ENCODE measurements around the gene NTRK1. TPM values are rescaled to one million over a fixed set of nuclear protein-coding genes. Genes with fewer than 3 reads are reported as not detected.

The NTRK1 gene
- total RNA-seq, 2 experiments from 2014 or later, result 4.4 to 6.1 TPM

GRCh38 chr1:156880473-156880872, 19.8 kb downstream of the NTRK1 start:
- CTCF ChIA-PET, result interaction anchor here (1.2 to 1.4 kb wide), 2 partner anchors 10 to 19 kb away, joined by 3 to 6 read pairs; partner anchors contain the start of gene NTRK1
- DNase-seq, result no peak
- no peak for ATAC-seq
- POLR2A ChIA-PET, result no interaction called here
- no peaks in the 10 kb centered on the region for H3K9me3 Mint-ChIP-seq (ENCODE audit: low read depth)
- no peak overlapping the region for H3K4me3 Mint-ChIP-seq
- H3K36me3 Mint-ChIP-seq (ENCODE audit: low read depth), result no peaks in the 10 kb centered on the region
- H3K27ac Mint-ChIP-seq, result no peak overlapping the region
- H3K27me3 Mint-ChIP-seq, result peaks cover 8% of the 10 kb centered on the region
- no peaks in the 10 kb centered on the region for H3K4me1 Mint-ChIP-seq
- intact Hi-C loops (cut with DNase I, micrococcal nuclease), result no loop called here

DNA sequence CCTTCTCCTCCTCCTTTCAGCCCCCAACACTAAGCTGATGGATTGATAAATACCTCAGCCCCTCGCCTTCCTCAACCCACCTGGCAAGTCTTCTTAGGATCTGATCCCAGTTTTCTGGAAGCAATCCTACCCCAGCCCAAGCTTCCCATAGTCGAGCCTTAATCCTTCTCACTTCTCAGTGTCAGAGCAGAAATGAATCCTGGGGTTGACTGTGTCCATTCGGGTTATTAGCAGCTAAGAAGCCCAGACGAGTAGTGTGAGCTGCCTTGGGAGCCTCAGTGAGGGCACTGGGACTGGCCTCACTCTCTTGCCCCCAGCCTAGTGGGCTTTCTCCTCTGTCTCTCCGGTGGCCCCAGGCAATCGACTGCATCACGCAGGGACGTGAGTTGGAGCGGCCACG, 20.4 kb downstream of the NTRK1 start:
- ATAC-seq (no peak), DNase-seq (no peak)
- Mint-ChIP-seq H3K4me1 (no peaks in the 10 kb centered on the region), H3K27me3 (peaks cover 8% of the 10 kb centered on the region), H3K4me3 (no peak overlapping the region), H3K27ac (no peak overlapping the region), H3K9me3 (ENCODE audit: low read depth) (no peaks in the 10 kb centered on the region), H3K36me3 (ENCODE audit: low read depth) (no peaks in the 10 kb centered on the region)
- ChIA-PET CTCF (interaction anchor here (0.9 to 1.4 kb wide), 4 partner anchors 8 to 20 kb away, joined by 3 to 6 read pairs (median 3); partner anchors contain the start of gene NTRK1), POLR2A (no interaction called here)
- intact Hi-C loops (cut with DNase I, micrococcal nuclease), result no loop called here

- intact Hi-C loops (cut with DNase I, micrococcal nuclease), result no loop called here
- H3K27me3 Mint-ChIP-seq, result peaks cover 12% of the 10 kb centered on the region
- POLR2A ChIA-PET, result no interaction called here
- ATAC-seq (no peak), DNase-seq (no peak)
- H3K4me3 Mint-ChIP-seq, result no peak overlapping the region
- no peaks in the 10 kb centered on the region for H3K9me3 Mint-ChIP-seq (ENCODE audit: low read depth)
- H3K4me1 Mint-ChIP-seq, result no peaks in the 10 kb centered on the region
- CTCF ChIA-PET, result interaction anchor here (0.9 to 1.4 kb wide), 4 partner anchors 8 to 21 kb away, joined by 3 to 6 read pairs (median 3); partner anchors contain the start of gene NTRK1
- no peak overlapping the region for H3K27ac Mint-ChIP-seq
- H3K36me3 Mint-ChIP-seq (ENCODE audit: low read depth), result no peaks in the 10 kb centered on the region
Measured at GRCh38 chr1:156881663-156882062, 21.0 kb downstream of the NTRK1 start.

GRCh38 chr1:156882543-156882942, 21.9 kb downstream of the NTRK1 start:
- no peaks in the 10 kb centered on the region for H3K9me3 Mint-ChIP-seq (ENCODE audit: low read depth)
- H3K27me3 Mint-ChIP-seq, result peaks cover 15% of the 10 kb centered on the region
- H3K36me3 Mint-ChIP-seq (ENCODE audit: low read depth), result no peaks in the 10 kb centered on the region
- intact Hi-C loops (cut with DNase I, micrococcal nuclease), result no loop called here
- DNase-seq, result no peak
- no peak overlapping the region for H3K27ac Mint-ChIP-seq
- no peaks in the 10 kb centered on the region for H3K4me1 Mint-ChIP-seq
- no peak overlapping the region for H3K4me3 Mint-ChIP-seq
- ChIA-PET POLR2A (no interaction called here), CTCF (no interaction called here)
- no peak for ATAC-seq

GRCh38 chr1:156883919-156884318, 23.3 kb downstream of the NTRK1 start:
- Mint-ChIP-seq H3K4me1 (no peaks in the 10 kb centered on the region), H3K27ac (no peak overlapping the region), H3K4me3 (no peak overlapping the region), H3K9me3 (ENCODE audit: low read depth) (no peaks in the 10 kb centered on the region), H3K36me3 (ENCODE audit: low read depth) (no peaks in the 10 kb centered on the region), H3K27me3 (peaks cover 14% of the 10 kb centered on the region)
- intact Hi-C loops (cut with DNase I, micrococcal nuclease), result no loop called here
- POLR2A ChIA-PET, result no interaction called here
- DNase-seq (no peak), ATAC-seq (no peak)
- CTCF ChIA-PET, result interaction anchor here (0.6 to 1.0 kb wide), 4 partner anchors 8 to 232 kb away, joined by 3 read pairs; no protein-coding TSS in a partner anchor

GRCh38 chr1:156884560-156885184, 24.0 kb downstream of the NTRK1 start:
- Mint-ChIP-seq H3K4me1 (no peaks in the 10 kb centered on the region), H3K4me3 (no peak overlapping the region), H3K27ac (no peak overlapping the region), H3K27me3 (peaks cover 16% of the 10 kb centered on the region), H3K36me3 (ENCODE audit: low read depth) (no peaks in the 10 kb centered on the region), H3K9me3 (ENCODE audit: low read depth) (no peaks in the 10 kb centered on the region)
- POLR2A ChIA-PET, result interaction anchor here (0.6 kb wide), 1 partner anchor 176 kb away, joined by 3 read pairs; no protein-coding TSS in a partner anchor
- ATAC-seq (no peak), DNase-seq (no peak)
- CTCF ChIA-PET, result interaction anchor here (0.6 to 1.6 kb wide), 3 partner anchors 8 to 233 kb away, joined by 3 to 4 read pairs (median 4); no protein-coding TSS in a partner anchor
- intact Hi-C loops (cut with DNase I, micrococcal nuclease), result no loop called here

GRCh38 chr1:156885314-156885713, 24.6 kb downstream of the NTRK1 start:
- H3K4me3 Mint-ChIP-seq, result no peak overlapping the region
- H3K4me1 Mint-ChIP-seq, result peaks cover 2% of the 10 kb centered on the region
- no peaks in the 10 kb centered on the region for H3K9me3 Mint-ChIP-seq (ENCODE audit: low read depth)
- H3K36me3 Mint-ChIP-seq (ENCODE audit: low read depth), result no peaks in the 10 kb centered on the region
- H3K27me3 Mint-ChIP-seq, result peaks cover 19% of the 10 kb centered on the region
- no peak for DNase-seq
- ATAC-seq, result no peak
- intact Hi-C loops (cut with DNase I, micrococcal nuclease), result no loop called here
- ChIA-PET CTCF (interaction anchor here (1.3 to 1.6 kb wide), 2 partner anchors 9 to 159 kb away, joined by 4 read pairs; no protein-coding TSS in a partner anchor), POLR2A (no interaction called here)
- H3K27ac Mint-ChIP-seq, result no peak overlapping the region

DNA sequence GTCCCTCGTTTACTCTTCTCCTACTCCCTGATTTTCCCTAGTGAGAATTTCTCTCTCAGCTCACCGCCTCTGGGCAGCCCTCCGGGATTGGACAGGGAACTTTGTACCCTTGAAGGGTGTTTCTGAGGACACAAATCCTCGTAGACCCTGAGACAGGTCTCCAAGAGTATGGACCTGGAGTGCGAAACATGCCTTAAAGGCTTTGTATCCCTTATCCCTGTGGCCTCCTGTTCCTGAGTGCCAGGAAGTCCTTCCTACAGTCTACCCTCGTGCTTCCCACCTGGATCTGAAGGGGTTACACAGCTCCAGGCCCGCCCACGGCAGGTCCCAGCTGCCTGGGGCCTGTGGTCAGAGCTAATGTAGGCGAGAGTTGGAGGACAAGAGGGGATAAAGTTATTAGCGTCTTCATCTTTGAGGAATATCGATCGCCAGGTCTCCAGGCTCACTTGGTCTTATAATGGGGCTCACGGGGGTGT, 25.3 kb downstream of the NTRK1 start:
- no peak overlapping the region for H3K27ac Mint-ChIP-seq
- intact Hi-C loops (cut with DNase I, micrococcal nuclease), result no loop called here
- POLR2A ChIA-PET, result no interaction called here
- no peak for ATAC-seq
- H3K36me3 Mint-ChIP-seq (ENCODE audit: low read depth), result no peaks in the 10 kb centered on the region
- peaks cover 24% of the 10 kb centered on the region for H3K27me3 Mint-ChIP-seq
- DNase-seq, result no peak
- H3K9me3 Mint-ChIP-seq (ENCODE audit: low read depth), result no peaks in the 10 kb centered on the region
- CTCF ChIA-PET, result interaction anchor here (1.3 to 1.6 kb wide), 3 partner anchors 9 to 160 kb away, joined by 3 to 4 read pairs (median 4); no protein-coding TSS in a partner anchor
- peaks cover 2% of the 10 kb centered on the region for H3K4me1 Mint-ChIP-seq
- H3K4me3 Mint-ChIP-seq, result no peak overlapping the region

DNA sequence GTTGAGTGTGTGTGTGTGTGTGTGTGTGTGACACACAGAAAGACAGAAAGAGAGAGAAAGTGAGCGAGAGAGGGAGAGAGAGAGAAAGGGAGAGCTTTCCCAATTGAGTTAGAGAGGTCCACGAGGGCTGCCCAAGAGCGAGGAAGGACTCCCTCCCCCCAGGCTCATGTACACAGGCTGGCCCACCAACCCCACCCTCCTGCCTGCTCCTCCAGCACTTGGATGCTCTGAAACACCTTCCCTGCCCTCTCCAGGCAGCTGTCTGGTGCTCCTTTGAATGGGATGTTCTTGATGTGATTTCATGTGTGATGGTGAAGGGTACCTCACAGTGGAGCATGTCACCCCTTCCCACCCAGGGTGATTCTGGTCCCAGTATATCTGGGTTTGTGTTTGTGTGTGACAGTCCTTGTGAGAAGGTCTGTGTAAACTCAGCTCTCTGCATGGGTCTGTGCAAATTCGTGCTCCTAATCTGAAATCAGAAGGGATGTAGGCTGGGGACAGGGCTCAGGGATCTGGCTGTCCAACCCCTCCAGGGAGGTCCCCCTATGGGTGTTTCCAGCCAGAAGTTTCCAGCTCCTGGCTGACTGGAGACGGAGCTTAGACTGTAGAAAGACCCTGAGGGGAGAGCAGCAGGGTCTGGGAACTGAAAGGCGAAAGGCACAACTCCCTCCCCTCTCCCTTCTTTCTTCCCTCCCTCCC, 26.1 kb downstream of the NTRK1 start:
- ATAC-seq (no peak), DNase-seq (no peak)
- no peaks in the 10 kb centered on the region for H3K36me3 Mint-ChIP-seq (ENCODE audit: low read depth)
- intact Hi-C loops (cut with DNase I, micrococcal nuclease), result no loop called here
- ChIA-PET CTCF (interaction anchor here (1.1 to 1.4 kb wide), 5 partner anchors 8 to 90 kb away, joined by 3 to 4 read pairs (median 3); no protein-coding TSS in a partner anchor), POLR2A (no interaction called here)
- H3K27ac Mint-ChIP-seq, result no peak overlapping the region
- H3K27me3 Mint-ChIP-seq, result peaks cover 31% of the 10 kb centered on the region
- peaks cover 3% of the 10 kb centered on the region for H3K4me1 Mint-ChIP-seq
- H3K9me3 Mint-ChIP-seq (ENCODE audit: low read depth), result no peaks in the 10 kb centered on the region
- no peak overlapping the region for H3K4me3 Mint-ChIP-seq

DNA sequence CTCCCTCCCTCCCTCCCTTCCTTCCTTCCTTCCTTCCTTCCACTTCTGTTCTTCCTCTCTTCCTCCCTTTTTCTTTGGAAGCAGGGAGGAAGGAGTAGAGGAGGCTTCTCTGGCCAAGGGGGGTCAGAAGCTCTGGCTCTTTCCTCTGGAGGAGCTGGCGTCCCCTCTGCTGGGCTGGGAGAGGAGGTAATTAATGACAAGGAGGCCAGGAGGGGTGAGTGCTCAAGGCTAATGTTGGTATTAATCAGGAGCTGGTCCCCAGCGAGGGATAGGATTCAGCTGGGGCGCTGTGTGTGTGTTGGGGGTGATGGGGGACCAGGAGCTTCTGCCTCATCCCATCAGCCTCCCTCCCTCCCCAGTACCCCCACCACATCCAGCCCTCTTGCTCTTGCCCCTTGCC, 26.7 kb downstream of the NTRK1 start:
- ChIA-PET CTCF (interaction anchor here (1.1 to 3.6 kb wide), 6 partner anchors 9 to 91 kb away, joined by 3 to 32 read pairs (median 3); no protein-coding TSS in a partner anchor), POLR2A (no interaction called here)
- H3K4me3 Mint-ChIP-seq, result no peak overlapping the region
- no peak for DNase-seq
- H3K4me1 Mint-ChIP-seq, result peaks cover 8% of the 10 kb centered on the region
- no peak overlapping the region for H3K27ac Mint-ChIP-seq
- ATAC-seq, result no peak
- no peaks in the 10 kb centered on the region for H3K9me3 Mint-ChIP-seq (ENCODE audit: low read depth)
- H3K36me3 Mint-ChIP-seq (ENCODE audit: low read depth), result no peaks in the 10 kb centered on the region
- peaks cover 30% of the 10 kb centered on the region for H3K27me3 Mint-ChIP-seq
- intact Hi-C loops (cut with DNase I, micrococcal nuclease), result no loop called here

GRCh38 chr1:156887734-156888133, 27.1 kb downstream of the NTRK1 start:
- intact Hi-C loops (cut with DNase I, micrococcal nuclease), result no loop called here
- ATAC-seq (no peak), DNase-seq (no peak)
- Mint-ChIP-seq H3K27me3 (peaks cover 30% of the 10 kb centered on the region), H3K4me3 (no peak overlapping the region), H3K36me3 (ENCODE audit: low read depth) (no peaks in the 10 kb centered on the region), H3K4me1 (peaks cover 8% of the 10 kb centered on the region), H3K9me3 (ENCODE audit: low read depth) (no peaks in the 10 kb centered on the region), H3K27ac (no peak overlapping the region)
- ChIA-PET CTCF (interaction anchor here (1.1 to 3.6 kb wide), 5 partner anchors 9 to 49 kb away, joined by 3 to 32 read pairs (median 3); no protein-coding TSS in a partner anchor), POLR2A (no interaction called here)

All from activated CD4-positive, alpha-beta T cell treated with anti-CD3 and anti-CD28 coated beads for 36 hours (primary cell).